Stimulated activated CD8-positive, alpha-beta memory T cell treated with anti-CD3 and anti-CD28 coated beads, Interleukin-7, amount 100 ng/mL, for 1 hour (primary cell): ENCODE measurements around the gene LITAFD.
"Not testable (repeated sequence)": the region's sequence is repeated elsewhere in the genome, so short reads cannot be mapped to it uniquely, and the experiment has no call there.

Source experiments
- DNase-seq, 2 donors: peaks; one replicate each; pipeline ENCODE4 v3.0.0-alpha.2; 2020; ENCODE audit warnings: low read depth in 2 of 2

The LITAFD gene

GRCh38 chr16:8894736-8895334 is 12.7 kb downstream of the LITAFD start:
- no peak for DNase-seq

- DNase-seq, result no peak
Observed at GRCh38 chr16:8898660-8899318, 16.6 kb downstream of the LITAFD start.

GRCh38 chr16:8899709-8900317 is 17.7 kb downstream of the LITAFD start:
- DNase-seq, result no peak

- DNase-seq, result no peak
Observed at GRCh38 chr16:8900343-8900742, 18.2 kb downstream of the LITAFD start.

- no peak for DNase-seq
Observed at GRCh38 chr16:8901320-8901861, 19.2 kb downstream of the LITAFD start.

GRCh38 chr16:8903004-8903403 is 20.9 kb downstream of the LITAFD start:
- no peak for DNase-seq

GRCh38 chr16:8904018-8904430 is 21.9 kb downstream of the LITAFD start:
- DNase-seq, result no peak

- DNase-seq, result no peak
Observed at GRCh38 chr16:8905168-8905762, 23.1 kb downstream of the LITAFD start.

- DNase-seq, result no peak
Observed at GRCh38 chr16:8905795-8906591, 23.8 kb downstream of the LITAFD start.

GRCh38 chr16:8907096-8907495 is 24.9 kb downstream of the LITAFD start:
- no peak for DNase-seq

- DNase-seq, result no peak
Observed at GRCh38 chr16:8908810-8909468, 26.8 kb downstream of the LITAFD start.

GRCh38 chr16:8910811-8911210 is 28.7 kb downstream of the LITAFD start:
- no peak for DNase-seq

GRCh38 chr16:8912793-8913192 is 30.6 kb downstream of the LITAFD start:
- no peak for DNase-seq

GRCh38 chr16:8914098-8914497 is 31.9 kb downstream of the LITAFD start:
- DNase-seq, result no peak

GRCh38 chr16:8915722-8916301 is 33.7 kb downstream of the LITAFD start:
- no peak for DNase-seq

- DNase-seq, result no peak
Observed at GRCh38 chr16:8916541-8917225, 34.5 kb downstream of the LITAFD start.

- not testable (repeated sequence) for DNase-seq
Observed at GRCh38 chr16:8917336-8917735, 35.2 kb downstream of the LITAFD start.

- no peak for DNase-seq
Observed at GRCh38 chr16:8919089-8919933, 37.2 kb downstream of the LITAFD start.

GRCh38 chr16:8919934-8920462 is 37.8 kb downstream of the LITAFD start:
- DNase-seq, result no peak
